ENCODE measurements around the gene MSS51. TPM values are rescaled to one million over a fixed set of nuclear protein-coding genes. Genes with fewer than 3 reads are reported as not detected.

Gene MSS51
- total RNA-seq, 1 experiment from 2014 or later = 2.3 TPM

DNA sequence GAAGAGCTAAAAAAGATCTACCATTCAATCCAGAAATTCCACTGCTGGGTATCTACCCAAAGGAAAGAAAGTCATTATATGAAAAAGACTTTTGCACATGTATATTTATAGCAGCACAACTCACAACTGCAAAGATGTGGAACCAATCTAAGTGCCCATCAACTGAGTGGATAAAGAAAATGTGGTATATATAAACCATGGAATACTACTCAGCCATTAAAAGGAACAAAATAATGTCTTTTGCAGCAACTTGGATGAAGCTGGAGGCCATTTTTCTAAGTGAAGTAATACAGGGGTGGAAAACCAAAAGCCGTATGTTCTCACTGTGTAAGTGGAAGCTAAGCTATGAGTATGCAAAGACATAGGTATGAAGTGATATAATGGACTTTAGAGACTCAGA, 22.5 kb downstream of the MSS51 start:
- no peak for DNase-seq (ENCODE audit: low read depth, low spot score)
- BruUV-seq (replicated peaks) = no TSS peak
- POLR2A ChIA-PET = interaction anchor here (0.6 kb wide), 2 partner anchors 33 to 216 kb away, joined by 5 to 15 read pairs; no protein-coding TSS in a partner anchor
- Histone ChIP-seq H3K36me3 (ENCODE audit: control insufficient read depth, insufficient read depth, low read length) (no peaks in the 10 kb centered on the region), H3K4me3 (ENCODE audit: low read depth in 2 of 2, low read length in 2 of 2) (no peak overlapping the region), H3K9me3 (ENCODE audit: control insufficient read depth, insufficient read depth, low read depth, low read length) (no peaks in the 10 kb centered on the region), H3K27me3 (ENCODE audit: control insufficient read depth, insufficient read depth, low read length) (no peaks in the 10 kb centered on the region), H3K4me1 (ENCODE audit: control insufficient read depth, insufficient read depth, low read length) (peaks cover 6% of the 10 kb centered on the region; the same call in 1 of the 2 replicates), H3K27ac (ENCODE audit: low read length) (no peak overlapping the region)
- in situ Hi-C loops (cut with HindIII; ENCODE audit: low pct_unique_long_range_greater_than_20kb, low sequenced_read_pairs) = no loop called here
- intact Hi-C loops (cut with micrococcal nuclease; ENCODE audit: unreplicated experiment) = no loop called here
- no peak for ATAC-seq
- CTCF ChIA-PET = no interaction called here
- TF ChIP-seq POLR2AphosphoS5 (IDR thresholded peaks at IDR 0.05; ENCODE audit: low read depth, low read length) (no peak), SIN3A (IDR thresholded peaks at IDR 0.05; ENCODE audit: borderline replicate concordance, insufficient read depth, low read depth, low read length) (no peak), TCF7L2 (IDR thresholded peaks at IDR 0.05; ENCODE audit: low read depth, low read length) (no peak)
- TF ChIP-seq, protein P1, sequence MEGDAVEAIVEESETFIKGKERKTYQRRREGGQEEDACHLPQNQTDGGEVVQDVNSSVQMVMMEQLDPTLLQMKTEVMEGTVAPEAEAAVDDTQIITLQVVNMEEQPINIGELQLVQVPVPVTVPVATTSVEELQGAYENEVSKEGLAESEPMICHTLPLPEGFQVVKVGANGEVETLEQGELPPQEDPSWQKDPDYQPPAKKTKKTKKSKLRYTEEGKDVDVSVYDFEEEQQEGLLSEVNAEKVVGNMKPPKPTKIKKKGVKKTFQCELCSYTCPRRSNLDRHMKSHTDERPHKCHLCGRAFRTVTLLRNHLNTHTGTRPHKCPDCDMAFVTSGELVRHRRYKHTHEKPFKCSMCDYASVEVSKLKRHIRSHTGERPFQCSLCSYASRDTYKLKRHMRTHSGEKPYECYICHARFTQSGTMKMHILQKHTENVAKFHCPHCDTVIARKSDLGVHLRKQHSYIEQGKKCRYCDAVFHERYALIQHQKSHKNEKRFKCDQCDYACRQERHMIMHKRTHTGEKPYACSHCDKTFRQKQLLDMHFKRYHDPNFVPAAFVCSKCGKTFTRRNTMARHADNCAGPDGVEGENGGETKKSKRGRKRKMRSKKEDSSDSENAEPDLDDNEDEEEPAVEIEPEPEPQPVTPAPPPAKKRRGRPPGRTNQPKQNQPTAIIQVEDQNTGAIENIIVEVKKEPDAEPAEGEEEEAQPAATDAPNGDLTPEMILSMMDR (IDR thresholded peaks at IDR 0.05) = no peak
- TF ChIP-seq, protein P2, sequence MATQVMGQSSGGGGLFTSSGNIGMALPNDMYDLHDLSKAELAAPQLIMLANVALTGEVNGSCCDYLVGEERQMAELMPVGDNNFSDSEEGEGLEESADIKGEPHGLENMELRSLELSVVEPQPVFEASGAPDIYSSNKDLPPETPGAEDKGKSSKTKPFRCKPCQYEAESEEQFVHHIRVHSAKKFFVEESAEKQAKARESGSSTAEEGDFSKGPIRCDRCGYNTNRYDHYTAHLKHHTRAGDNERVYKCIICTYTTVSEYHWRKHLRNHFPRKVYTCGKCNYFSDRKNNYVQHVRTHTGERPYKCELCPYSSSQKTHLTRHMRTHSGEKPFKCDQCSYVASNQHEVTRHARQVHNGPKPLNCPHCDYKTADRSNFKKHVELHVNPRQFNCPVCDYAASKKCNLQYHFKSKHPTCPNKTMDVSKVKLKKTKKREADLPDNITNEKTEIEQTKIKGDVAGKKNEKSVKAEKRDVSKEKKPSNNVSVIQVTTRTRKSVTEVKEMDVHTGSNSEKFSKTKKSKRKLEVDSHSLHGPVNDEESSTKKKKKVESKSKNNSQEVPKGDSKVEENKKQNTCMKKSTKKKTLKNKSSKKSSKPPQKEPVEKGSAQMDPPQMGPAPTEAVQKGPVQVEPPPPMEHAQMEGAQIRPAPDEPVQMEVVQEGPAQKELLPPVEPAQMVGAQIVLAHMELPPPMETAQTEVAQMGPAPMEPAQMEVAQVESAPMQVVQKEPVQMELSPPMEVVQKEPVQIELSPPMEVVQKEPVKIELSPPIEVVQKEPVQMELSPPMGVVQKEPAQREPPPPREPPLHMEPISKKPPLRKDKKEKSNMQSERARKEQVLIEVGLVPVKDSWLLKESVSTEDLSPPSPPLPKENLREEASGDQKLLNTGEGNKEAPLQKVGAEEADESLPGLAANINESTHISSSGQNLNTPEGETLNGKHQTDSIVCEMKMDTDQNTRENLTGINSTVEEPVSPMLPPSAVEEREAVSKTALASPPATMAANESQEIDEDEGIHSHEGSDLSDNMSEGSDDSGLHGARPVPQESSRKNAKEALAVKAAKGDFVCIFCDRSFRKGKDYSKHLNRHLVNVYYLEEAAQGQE (IDR thresholded peaks at IDR 0.05; ENCODE audit: insufficient read depth in 1 of 2, low read depth in 2 of 2, low read length in 1 of 2) = no peak

DNA sequence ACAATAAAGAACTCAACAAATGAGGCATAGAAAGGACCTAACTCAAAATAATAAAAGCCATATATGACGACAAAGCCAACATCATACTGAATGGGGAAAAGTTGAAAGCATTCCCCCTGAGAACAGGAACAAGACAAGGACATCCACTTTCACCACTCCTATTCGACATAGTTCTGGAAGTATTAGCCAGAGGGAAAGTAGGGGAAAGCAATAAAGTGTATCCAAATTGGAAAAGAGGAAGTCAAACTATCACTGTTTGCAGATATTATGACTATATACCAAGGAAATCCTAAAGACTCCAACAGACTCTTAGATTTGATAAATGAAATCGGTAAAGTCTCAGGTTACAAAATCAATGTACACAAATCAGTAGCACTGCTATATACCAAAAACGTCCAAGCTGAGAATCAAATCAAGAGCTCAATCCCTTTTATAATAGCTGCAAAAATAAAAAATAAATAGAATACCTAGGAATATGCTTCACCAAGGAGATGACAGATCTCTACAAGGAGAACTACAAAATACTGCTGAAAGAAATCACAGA, 24.3 kb downstream of the MSS51 start:
- DNase-seq (ENCODE audit: low read depth, low spot score) (no peak), ATAC-seq (no peak)
- Histone ChIP-seq H3K4me1 (ENCODE audit: control insufficient read depth, insufficient read depth, low read length) (0 out of 2 replicates have a peak, but pooled peaks cover 3% of the 10 kb centered on the region), H3K9me3 (ENCODE audit: control insufficient read depth, insufficient read depth, low read depth, low read length) (no peaks in the 10 kb centered on the region), H3K27me3 (ENCODE audit: control insufficient read depth, insufficient read depth, low read length) (no peaks in the 10 kb centered on the region), H3K4me3 (ENCODE audit: low read depth in 2 of 2, low read length in 2 of 2) (no peak overlapping the region), H3K36me3 (ENCODE audit: control insufficient read depth, insufficient read depth, low read length) (no peaks in the 10 kb centered on the region), H3K27ac (ENCODE audit: low read length) (no peak overlapping the region)
- ChIA-PET POLR2A (no interaction called here), CTCF (no interaction called here)
- intact Hi-C loops (cut with micrococcal nuclease; ENCODE audit: unreplicated experiment) = no loop called here
- TF ChIP-seq, protein P1 (IDR thresholded peaks at IDR 0.05) = no peak
- TF ChIP-seq SIN3A (IDR thresholded peaks at IDR 0.05; ENCODE audit: borderline replicate concordance, insufficient read depth, low read depth, low read length) (no peak), TCF7L2 (IDR thresholded peaks at IDR 0.05; ENCODE audit: low read depth, low read length) (no peak), POLR2AphosphoS5 (IDR thresholded peaks at IDR 0.05; ENCODE audit: low read depth, low read length) (no peak)
- TF ChIP-seq, protein P2 (IDR thresholded peaks at IDR 0.05; ENCODE audit: insufficient read depth in 1 of 2, low read depth in 2 of 2, low read length in 1 of 2) = no peak
- BruUV-seq (replicated peaks) = no TSS peak
- in situ Hi-C loops (cut with HindIII; ENCODE audit: low pct_unique_long_range_greater_than_20kb, low sequenced_read_pairs) = no loop called here
